ENCODE measurements around the gene DOP1B. TPM values are rescaled to one million over a fixed set of nuclear protein-coding genes. Genes with fewer than 3 reads are reported as not detected.
A peak's percentile ranks its signal among the peaks of the same experiment; 100 is the strongest.
"Not testable (repeated sequence)": the region's sequence is repeated elsewhere in the genome, so short reads cannot be mapped to it uniquely, and the experiment has no call there.

The DOP1B gene
- total RNA-seq, 1 experiment from 2014 or later: 3.5 TPM

DNA sequence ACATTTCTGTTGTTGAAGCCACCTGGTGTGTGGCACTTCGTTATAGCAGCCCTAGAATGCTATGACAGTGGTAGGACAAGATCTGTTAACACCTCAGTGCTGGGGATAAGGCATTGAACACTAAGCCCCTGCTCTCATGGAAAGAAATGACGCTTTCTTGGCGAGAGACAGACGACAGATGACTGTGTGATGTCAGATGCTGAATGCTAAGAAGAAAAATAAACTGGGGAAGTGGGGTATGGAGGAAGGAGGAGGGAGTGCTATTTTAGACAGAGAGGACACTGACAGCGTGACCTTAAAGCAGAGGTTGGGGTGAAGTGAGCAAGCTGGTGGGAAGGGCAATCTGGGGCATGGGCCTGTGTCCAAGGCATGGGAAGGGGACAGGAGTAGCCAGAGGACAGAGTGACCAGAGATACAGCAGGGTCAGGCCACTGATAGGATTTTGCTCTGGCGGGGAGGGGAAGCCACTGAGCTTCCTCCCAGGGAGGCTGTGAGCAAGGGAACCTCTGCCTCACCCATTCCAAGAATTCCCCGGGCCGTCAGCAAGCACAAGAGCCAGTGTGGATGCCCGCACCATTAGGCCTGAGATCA, 15.2 kb downstream of the DOP1B start:
- DNase-seq (ENCODE audit: low spot score): no peak

DNA sequence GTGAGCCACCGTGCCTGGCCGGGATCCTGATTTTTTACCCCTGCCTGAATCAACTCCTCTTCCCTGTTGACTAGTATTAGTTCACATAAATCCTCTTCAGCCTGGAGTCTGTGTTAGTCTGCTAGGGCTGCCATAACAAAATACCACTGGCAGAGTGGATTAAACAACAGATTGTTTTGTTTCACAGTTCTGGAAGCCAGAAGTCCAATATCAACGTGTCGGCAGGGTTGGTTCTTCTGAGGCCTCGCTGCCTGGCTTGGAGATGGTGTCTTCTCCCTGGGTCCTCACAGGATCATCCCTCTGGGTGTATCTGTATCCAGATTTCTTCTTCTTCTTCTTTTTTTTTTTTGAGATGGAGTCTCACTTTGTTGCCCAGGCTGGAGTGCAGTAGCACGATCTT, 18.2 kb downstream of the DOP1B start:
- no peak for DNase-seq (ENCODE audit: low spot score)

DNA sequence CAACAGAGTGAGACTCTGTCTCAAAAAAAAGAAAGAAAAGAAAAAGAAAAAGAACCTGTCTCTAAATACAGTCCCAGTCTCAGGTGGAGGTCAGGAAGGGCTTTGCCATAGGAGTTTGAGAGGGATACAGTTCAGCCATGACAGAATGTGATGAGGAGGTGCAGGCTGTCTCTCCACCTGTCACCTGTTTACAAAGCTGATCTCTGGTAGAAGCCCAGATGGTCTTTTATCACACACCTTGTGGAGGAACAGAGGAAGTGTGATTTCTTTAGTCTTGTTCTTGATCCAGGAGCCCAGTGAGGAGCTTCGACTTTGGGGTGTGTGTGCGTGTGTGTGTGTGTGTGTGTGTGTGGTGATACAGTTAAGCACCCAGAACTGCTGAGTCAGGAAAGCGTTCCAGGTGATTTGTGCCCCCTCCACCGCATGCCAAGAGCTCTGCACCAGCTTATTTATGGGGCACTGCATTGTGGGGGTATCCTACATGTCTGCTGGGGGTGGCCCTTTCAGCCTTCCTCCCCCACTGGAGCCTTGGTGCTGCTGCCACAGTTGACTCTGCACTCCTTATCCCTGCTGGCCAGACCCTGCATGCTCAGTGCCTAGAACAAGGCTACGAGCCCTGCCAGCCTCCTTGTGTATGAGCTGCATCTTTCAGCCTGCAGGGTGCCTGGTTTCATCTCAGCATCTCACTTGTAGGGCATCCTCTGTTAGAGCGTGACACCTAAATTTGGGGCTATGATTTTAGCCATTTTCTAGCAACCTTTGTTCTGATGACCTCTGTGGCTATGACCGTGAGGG, 19.3 kb downstream of the DOP1B start:
- no peak for DNase-seq (ENCODE audit: low spot score)

DNA sequence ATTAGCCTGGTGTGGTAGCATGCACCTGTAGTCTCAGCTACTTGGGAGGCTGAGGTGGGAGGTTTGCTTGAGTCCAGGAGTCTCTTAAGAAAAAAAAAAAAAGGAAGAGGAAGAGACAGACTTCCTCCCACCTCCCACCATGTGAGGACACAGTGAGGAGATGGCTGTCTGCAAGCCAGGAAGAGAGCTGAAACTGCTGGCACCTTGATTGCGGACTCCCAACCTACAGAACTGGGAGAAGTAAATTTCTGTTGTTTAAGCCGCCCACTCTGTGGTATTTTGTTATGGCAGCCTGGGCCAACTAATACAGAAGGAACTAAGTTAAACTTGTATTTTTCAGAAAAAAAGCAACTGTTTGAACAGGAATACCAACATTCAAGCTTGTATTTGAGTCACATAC, 21.7 kb downstream of the DOP1B start:
- DNase-seq (ENCODE audit: low spot score): no peak

DNA sequence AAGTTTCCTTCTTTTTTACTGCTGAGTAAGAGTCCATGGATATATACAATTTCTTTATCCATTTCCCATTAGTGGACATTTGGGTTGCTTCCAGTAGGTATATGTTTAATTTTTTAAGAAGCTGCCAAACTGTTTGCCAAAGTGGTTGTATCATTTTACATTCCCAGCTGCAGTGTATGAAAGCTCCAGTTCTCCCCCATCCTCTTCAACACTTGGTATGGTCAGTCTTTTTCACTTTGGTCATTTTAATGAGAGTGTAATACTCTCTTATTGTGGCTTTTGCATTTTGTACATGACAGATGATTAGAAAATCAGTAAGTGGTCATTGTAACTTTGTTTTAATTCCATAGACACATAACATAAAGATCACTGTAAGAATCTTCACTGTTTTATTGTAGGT, 22.5 kb downstream of the DOP1B start:
- DNase-seq (ENCODE audit: low spot score): no peak

DNA sequence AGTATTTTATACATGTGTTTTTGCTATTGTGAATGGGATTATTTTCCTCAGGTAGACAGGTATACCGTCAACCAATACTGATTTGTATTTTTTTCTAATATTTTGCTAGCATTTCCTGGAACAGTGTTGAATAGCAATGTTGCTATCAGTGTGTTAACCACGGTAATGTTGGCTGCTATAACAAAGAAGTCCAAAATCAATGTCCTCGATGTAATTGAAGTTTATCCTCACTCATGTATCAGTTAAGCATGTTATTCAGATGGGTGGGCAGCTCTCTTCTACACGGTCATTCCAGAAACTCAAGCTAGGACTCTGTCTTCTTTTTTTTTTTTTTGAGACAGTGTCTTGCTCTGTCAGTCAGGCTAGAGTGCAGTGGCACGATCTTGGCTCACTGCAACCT, 24.3 kb downstream of the DOP1B start:
- DNase-seq (ENCODE audit: low spot score): no peak

DNA sequence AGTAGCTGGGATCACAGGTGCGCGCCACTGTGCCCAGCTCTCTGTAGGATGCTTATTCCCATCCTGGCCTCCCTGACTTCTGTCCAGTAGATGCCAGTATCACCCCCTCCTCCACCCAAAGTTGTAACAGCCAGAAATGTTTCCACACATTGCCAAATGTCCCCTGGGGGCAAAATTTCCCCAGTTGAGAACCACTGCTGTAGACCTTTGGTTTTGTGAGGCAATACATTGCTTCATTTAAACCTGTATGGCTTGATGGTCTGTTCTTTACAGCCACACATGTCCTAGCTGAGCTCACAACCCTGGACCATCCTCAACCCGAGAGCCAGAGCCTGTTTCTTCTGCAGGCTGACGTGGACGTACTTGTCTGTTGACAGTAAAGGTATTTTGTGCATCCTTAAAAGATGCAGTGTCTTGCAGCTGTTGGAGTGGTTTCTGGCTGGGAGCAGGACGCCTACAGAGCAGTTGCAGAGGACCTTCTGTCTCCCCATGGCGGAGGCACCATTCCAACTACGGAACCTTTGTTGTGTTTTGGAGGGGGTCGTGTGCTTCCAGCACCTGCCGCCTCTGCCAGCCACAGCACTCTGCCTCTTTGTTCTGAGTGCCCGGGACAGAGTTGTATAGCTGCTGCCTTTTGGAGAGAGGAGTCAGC, 26.6 kb downstream of the DOP1B start:
- no peak for DNase-seq (ENCODE audit: low spot score)

DNA sequence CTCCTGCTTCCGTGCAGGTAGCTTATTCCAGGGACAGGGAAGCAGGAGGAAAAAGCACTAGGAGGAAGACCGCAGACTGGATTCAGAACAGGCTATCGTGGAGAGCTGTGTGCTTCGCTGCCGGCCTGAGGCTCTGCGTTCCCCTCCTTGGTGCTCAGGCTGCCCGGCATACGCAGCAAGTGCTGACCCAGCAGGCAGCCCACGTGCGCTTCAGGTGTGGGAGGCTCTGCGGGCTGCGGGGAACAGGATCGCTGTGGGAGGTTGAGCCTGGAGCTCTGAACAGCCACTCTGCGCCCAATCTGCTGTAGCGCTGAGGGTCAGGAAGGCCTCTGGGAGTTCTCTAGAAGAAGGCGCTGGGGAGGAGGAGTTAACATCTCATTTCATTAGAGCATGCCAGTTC, 27.9 kb downstream of the DOP1B start:
- DNase-seq (ENCODE audit: low spot score): no peak

DNA sequence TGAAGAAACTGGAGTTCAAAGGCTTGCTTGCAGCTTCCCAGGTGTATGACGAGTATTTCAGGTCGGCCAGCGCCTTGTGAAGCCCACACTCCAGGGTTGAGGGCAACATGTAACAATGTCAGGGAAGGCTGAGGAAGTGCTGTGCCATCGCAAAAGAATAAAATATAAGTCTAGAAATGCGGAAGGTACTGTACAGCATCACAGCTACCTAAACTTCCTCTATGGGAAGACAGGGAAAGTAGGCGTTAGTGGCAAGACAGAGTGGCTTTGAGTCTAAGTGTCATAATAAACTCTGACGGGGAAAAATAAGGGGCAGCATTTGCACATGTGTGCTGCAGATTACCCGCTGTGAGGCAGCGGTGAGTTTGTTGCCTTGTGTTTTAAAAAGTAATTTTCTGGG, 28.9 kb downstream of the DOP1B start:
- DNase-seq (ENCODE audit: low spot score): no peak

DNA sequence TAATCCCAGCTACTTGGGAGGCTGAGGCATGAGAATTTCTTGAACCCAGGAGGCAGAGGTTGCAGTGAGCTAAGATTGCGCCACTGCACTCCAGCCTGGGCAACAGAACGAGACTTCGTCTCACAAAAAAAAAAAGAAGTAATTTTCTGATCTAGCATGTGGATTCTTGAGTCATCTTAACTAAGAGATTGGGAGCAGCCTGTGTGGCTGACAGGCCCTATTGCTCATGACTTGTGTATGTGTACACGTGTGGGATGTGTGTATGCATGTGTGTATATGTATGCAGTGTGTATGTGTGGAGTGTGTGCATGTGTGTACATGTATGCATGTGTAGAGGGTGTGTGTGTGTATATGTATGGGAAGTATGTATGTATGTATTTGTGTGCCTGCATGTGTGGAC, 29.5 kb downstream of the DOP1B start:
- DNase-seq (ENCODE audit: low spot score): no peak

DNA sequence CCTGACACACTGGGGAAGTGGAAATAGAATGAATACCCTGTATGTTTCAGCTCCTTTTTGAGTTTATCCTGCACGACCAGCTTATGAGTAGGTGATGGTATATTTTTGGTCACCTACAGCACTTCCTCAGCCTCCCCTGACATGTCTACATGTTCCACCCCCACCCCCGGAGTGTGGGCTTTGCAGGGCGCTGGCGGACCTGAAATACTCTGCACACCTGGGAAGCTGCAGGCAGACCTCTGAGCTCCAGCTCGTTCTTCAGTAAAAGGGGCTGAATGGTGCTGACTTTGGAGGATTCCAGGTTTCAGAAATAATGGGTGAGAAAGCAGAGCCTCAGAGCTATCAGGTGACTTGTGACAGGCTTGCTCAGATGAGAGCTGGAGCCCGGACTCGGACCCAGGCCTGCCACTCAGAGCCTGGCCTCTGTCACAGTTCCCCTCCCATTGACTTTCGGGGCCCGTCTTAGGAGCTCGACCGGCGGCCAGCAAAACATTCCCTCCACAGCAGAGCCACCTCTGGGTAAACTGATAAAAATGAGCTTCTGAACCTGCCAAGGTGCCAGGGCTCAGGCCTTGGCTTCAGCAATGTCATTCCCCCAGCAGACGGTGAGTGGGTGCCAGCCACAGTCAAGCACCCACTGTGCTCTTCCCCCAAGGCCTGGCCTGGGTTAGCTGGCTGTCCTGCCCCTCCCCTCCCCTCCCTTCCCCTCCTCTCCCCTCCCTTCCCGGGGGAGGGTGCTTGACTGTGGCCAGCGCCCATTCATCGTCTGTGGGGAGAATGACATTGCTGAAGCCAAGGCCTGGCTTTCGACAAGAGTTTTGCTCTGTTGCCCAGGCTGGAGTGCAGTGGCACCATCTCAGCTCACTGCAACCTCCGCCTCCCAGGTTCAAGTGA, 30.1 kb downstream of the DOP1B start:
- no peak for DNase-seq (ENCODE audit: low spot score)

DNA sequence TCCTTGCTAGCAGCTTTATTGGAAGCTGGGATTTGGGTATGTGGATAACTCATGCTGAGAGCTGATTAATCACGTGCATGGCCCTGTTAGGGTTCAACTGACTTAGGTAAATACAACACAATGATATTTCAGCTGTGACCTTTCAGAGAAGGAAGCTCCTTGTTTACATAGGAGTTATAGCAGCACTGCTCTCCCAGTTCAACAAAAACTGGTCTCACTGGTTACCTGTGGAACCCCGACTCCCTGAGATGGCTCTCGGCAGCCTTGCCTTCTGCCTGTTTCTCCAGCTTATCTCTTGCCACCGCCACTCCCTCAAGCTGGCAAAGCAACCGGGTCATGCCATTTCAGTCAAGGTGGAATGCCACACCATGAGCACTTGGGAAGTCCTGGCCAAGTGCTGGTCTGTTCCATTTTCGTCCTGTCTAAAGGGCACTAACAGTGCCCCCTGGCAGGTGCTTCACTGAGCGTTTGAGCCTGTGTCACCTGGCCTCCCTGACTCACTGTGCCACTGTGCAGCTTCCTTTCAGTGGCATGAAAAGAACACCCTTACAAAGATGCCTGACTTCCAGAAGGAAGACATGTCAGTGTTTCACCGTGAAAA, 31.6 kb downstream of the DOP1B start:
- peak; percentile 77 for DNase-seq (ENCODE audit: low spot score)

DNA sequence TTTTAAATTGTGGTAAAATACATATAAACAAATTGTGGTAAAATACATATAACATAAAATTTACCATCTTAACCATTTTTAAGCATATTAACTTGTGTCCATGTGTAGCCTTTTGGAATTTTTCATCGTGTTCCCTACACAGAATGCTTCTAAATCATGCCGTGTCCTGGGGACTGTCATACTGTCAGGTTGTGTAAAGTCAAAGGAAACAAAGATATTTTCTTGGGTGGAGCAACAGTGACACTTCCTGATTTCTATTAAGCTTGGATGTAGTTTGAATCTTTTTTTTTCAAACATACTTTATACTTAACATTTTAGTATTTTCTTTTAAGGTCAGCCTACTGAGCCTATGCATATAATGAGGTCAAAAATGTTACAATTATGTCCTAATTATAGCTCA, 32.3 kb downstream of the DOP1B start:
- DNase-seq (ENCODE audit: low spot score): peak; percentile 14

DNA sequence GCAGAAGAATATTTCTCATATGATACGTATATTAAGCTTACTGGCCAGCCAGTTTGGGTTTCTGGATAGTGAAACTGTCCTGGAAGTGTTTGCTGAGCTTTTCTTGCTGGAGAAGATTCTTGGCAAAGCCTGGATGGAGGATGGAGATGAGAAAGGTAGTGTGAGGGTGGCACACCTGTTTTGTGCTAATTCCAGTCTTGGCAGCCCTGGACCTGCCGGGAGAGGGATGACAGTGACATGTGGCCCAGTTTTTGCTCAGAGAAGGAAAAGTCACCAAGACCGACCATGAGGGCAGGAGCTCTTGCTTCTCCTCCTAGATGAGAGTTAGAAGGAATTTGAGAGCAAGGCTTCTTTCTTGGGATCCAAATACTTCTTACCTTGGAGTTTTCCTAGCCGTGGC, 34.1 kb downstream of the DOP1B start:
- DNase-seq (ENCODE audit: low spot score): no peak

DNA sequence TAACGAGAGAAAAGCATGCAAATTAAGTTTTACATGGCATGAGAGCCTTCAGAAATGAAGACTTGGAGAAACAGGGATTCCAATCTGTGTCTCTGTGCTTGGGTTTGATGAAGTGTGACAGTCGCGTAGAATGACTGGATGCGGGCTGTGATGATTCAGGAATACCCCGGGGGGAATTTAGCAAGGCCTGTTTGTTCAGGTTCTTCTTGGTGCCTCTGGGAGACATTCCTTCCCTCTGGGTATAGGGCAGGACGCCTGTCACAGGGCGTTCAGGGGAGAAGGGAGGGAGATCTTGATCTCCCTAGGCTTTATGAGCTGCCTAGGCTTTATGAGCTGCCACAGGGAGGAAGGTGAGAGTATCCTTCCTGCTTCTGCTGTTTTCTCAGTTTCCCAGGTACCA, 36.6 kb downstream of the DOP1B start:
- no peak for DNase-seq (ENCODE audit: low spot score)

DNA sequence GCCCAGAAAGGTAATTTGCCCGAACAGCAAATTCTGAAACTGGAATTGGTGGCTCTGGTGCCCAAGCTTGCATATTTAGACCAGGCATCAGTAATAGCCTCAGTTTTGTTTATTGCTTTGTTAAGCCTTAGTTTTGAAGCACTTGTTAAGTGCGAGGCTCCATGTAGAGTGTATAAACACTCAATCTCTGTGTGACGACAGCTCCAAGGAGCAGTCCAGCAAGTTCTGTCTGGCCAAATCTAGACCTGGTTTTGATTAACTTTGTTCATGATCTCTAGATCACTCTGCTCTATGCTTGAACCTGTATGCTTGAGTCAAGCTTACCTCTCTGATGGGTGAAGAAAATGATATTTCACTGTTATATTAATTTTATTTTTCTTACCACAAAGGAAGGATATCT, 37.4 kb downstream of the DOP1B start:
- DNase-seq (ENCODE audit: low spot score): no peak

DNA sequence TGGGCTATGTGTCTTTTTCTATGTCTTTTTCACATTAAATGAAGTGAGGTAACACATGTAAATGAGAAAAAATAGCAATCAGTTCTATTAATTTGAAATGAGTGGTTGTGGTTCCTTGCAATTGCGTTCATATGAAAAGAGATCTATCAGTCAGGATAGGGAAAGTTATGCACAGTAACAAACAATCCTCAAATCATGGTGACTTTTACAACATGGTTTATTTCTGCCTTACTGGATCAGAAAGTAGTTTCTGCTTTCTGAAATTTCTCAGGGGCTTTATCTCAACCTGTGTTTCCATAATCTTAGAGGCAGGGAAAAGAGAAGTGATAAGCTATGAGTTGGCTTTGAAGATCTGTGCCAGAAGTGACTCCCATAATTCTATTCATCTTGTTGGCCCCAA, 39.0 kb downstream of the DOP1B start:
- DNase-seq (ENCODE audit: low spot score): no peak

DNA sequence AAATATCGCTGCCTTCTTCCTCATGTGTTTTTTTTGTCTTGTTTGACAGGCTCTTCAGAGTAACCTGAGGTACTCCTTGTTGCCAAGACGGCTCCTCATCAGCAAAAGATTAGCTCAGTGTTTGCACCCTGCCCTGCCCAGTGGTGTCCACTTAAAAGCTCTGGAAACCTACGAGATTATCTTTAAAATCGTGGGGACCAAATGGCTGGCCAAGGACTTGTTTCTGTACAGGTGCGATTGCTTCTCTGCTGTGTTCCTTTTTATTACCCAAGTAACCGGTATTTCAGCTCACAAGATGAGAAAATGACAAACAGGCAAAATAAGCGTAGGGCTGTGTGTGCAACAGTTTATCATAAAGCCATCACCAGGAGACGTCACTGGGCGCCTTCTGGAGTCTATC, 42.4 kb downstream of the DOP1B start:
- no peak for DNase-seq (ENCODE audit: low spot score)

DNA sequence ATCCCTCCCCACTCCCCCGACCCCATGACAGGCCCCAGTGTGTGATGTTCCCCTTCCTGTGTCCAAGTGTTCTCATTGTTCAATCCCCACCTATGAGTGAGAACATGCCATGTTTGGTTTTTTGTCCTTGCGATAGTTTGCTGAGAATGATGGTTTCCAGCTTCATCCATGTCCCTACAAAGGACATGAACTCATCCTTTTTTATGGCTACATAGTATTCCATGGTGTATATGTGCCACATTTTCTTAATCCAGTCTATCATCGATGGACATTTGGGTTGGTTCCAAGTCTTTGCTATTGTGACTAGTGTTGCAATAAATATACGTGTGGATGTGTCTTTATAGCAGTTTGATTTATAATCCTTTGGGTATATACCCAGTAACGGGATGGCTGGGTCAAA, 43.0 kb downstream of the DOP1B start:
- DNase-seq (ENCODE audit: low spot score): not testable (repeated sequence)

DNA sequence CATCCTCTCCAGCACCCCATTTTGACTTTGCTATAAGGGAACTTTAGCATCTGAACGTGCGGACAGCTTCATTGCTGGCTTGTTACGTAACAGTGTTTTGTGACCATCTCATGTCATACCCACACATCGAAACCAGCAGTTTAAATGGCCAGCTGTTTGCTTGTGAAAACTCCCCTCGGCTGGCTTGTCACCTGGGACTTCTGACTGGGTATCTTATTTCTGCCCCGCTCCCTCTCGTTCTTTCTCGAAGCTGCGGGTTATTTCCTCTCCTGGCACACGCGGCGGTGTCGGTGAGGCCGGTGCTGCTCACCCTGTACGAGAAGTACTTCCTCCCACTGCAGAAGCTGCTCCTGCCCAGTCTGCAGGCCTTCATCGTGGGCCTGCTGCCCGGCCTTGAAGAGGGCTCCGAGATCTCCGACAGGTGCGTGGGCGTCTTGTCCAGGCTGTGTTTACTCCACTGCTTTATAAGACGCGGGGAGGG, 43.5 kb downstream of the DOP1B start:
- DNase-seq (ENCODE audit: low spot score): no peak
